ENCODE data around the gene MGAM2. TPM values are rescaled to one million over a fixed set of nuclear protein-coding genes. Genes with fewer than 3 reads are reported as not detected.

MGAM2 gene
- total and polyA plus RNA-seq, 9 donors: 0.05 to 0.20 (median 0.11) TPM; not detected in 2

DNA sequence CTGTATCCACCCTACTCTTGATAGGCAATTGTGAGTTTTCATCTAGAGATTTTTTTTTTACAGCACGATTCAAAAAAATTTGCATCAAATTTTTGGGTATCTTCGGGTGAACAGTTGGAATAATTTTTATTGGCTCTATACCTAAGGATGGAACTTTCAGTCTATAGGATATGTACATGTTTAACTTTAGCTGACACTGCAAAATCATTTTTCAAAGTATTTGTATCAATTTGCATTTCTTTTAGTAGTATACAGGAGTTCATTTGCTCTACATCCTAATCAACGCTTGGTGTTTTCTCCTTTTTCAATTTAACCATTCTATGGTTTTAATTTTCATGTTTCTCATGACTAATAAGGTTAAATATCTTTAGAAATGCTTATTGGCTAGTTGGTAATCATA is 11.7 kb downstream of the MGAM2 start:
- no peaks in the 10 kb centered on the region for H3K27me3 ChIP-seq
- H3K4me1 ChIP-seq (ENCODE audit: insufficient read depth): no peaks in the 10 kb centered on the region
- 88 to 92% (median 91%) methylated on average over 3 of the region's 3 CpGs for WGBS, 3 donors
- H3K36me3 ChIP-seq: no peaks in the 10 kb centered on the region
- H3K4me3 ChIP-seq: no peak overlapping the region
- DNase-seq: no peak
- H3K9me3 ChIP-seq: no peaks in the 10 kb centered on the region
- no peak overlapping the region for H3K27ac ChIP-seq
- TF ChIP-seq POLR2A (IDR thresholded peaks at IDR 0.05): no peak
- TF ChIP-seq CTCF (IDR thresholded peaks at IDR 0.05): no peak
- no peak for TF ChIP-seq EP300 (IDR thresholded peaks at IDR 0.05)
- intact Hi-C loops (cut with DNase I): no loop called here

GRCh38 chr7:142125256-142125955 is 13.9 kb downstream of the MGAM2 start:
- no peak overlapping the region for H3K4me3 ChIP-seq
- no peak for DNase-seq
- intact Hi-C loops (cut with DNase I): no loop called here
- TF ChIP-seq EP300 (IDR thresholded peaks at IDR 0.05): no peak
- TF ChIP-seq CTCF (IDR thresholded peaks at IDR 0.05): no peak
- TF ChIP-seq POLR2A (IDR thresholded peaks at IDR 0.05): no peak
- H3K27ac ChIP-seq: no peak overlapping the region
- 75 to 79% (median 76%) methylated on average over 1 of the region's 1 CpG for WGBS, 3 donors
- no peaks in the 10 kb centered on the region for H3K4me1 ChIP-seq (ENCODE audit: insufficient read depth)
- H3K27me3 ChIP-seq: no peaks in the 10 kb centered on the region
- no peaks in the 10 kb centered on the region for H3K36me3 ChIP-seq
- no peaks in the 10 kb centered on the region for H3K9me3 ChIP-seq

DNA sequence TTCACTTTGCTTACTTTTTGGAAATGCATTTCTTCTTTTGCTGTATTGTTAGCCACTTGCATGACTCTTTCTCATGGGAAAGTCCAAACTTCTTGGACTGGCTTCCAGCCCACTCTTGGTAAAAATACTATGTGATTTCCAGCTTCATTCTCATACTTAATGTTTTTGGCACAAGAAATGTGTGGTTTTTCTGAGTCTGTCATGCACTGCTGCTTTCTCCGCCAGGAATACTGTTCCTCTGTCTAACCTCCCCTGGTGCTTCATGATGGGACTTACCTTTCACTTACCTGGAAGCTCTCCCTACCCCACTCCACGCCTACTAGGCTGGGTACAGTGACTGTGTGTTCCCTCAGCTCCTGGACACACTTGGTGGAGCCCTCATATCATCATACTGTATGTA is 18.7 kb downstream of the MGAM2 start:
- Histone ChIP-seq H3K27ac (no peak overlapping the region), H3K9me3 (no peaks in the 10 kb centered on the region), H3K4me1 (ENCODE audit: insufficient read depth) (no peaks in the 10 kb centered on the region), H3K4me3 (no peak overlapping the region), H3K36me3 (no peaks in the 10 kb centered on the region), H3K27me3 (no peaks in the 10 kb centered on the region)
- 27 to 35% (median 35%) methylated on average over 2 of the region's 2 CpGs for WGBS, 3 donors
- intact Hi-C loops (cut with DNase I): no loop called here
- TF ChIP-seq CTCF (IDR thresholded peaks at IDR 0.05) (no peak), POLR2A (IDR thresholded peaks at IDR 0.05) (no peak), EP300 (IDR thresholded peaks at IDR 0.05) (no peak)
- DNase-seq: no peak

DNA sequence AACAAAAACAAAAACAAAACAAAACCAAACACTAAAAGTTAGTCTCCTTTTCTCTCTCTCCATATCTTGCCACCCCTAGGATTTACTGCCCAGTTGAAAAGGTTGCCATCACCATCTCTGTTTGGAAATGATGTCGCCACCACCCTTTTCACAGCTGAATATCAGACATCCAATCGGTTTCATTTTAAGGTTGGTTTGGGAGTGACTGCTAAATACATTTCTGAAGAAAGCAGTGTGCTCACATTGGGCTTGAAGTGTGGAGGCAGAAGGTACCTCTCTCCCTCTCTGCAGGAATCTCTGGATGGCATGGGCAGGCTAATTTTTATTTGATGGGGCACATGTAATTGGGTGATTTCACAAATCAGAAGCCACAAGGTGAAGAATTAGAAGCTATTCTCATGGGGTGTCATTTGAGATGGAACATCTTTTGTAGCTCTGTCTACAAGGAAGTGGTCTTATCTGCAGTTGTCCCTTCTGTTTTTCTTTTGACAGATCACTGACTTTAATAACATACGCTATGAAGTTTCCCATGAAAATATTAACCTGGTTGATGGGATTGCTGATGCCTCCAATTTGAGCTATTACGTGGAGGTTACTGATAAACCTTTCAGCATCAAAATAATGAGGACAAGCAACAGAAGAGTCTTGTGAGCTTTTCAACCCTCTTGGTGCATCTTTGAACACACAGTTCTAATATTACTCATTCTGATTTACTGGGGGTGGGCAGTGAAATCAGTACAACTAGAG is 20.1 kb downstream of the MGAM2 start:
- no peak overlapping the region for H3K27ac ChIP-seq
- 74 to 84% (median 84%) methylated on average over 4 of the region's 4 CpGs for WGBS, 3 donors
- H3K36me3 ChIP-seq: no peaks in the 10 kb centered on the region
- no peaks in the 10 kb centered on the region for H3K9me3 ChIP-seq
- no peaks in the 10 kb centered on the region for H3K4me1 ChIP-seq (ENCODE audit: insufficient read depth)
- no peak overlapping the region for H3K4me3 ChIP-seq
- DNase-seq: no peak
- intact Hi-C loops (cut with DNase I): no loop called here
- no peaks in the 10 kb centered on the region for H3K27me3 ChIP-seq
- no peak for TF ChIP-seq CTCF (IDR thresholded peaks at IDR 0.05)
- TF ChIP-seq POLR2A (IDR thresholded peaks at IDR 0.05): no peak
- TF ChIP-seq EP300 (IDR thresholded peaks at IDR 0.05): no peak

Data from ovary (tissue), 9 donors.